HG03064 (cell line): Measurements from ENCODE around the gene PAPSS2.

Source experiments
- ATAC-seq: cut with Tn5 transposase; IDR thresholded peaks from one replicate; pipeline ENCODE4 v1.9.1; 2021; ENCODE audit warnings: low read depth; ENCODE audit not compliant: unreplicated experiment

Gene PAPSS2

DNA sequence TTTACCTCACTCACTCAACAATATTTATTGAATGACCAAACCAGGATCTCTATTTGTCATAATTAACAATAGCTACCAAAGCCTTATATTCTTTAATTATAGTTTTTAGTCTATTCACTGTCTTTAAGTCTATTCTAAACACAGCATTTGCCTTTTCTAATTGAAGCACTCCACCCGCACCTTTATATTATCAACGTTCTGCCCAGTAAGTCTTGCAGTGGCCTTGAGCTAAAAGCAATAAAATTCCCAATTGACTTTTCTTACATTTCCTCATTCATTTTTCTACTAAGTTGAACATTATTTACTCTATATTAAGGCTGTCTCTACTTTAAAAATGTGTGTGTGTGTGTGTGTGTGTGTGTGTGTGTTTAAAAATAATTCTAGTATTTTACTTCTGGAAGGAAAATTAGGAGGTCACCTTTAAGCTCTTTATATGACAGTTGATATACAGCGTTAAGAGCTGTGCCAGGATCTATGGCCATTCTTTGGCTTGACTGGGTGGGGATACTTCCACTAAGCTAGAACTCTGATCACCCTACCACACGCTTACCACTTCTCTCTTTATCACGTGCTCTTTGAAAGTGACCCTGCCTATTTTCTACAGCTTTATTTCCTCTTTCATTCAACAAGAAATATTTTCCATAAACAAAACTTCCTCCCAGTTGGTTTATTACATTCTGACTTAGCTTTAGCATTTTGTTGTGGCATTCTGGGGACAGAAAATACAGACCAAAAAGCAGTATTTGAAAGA is 8.8 kb downstream of the PAPSS2 start:
- ATAC-seq = no peak

- ATAC-seq = no peak
These were observed 10.1 kb downstream of the PAPSS2 start for GRCh38 chr10:87669752-87670151.

DNA sequence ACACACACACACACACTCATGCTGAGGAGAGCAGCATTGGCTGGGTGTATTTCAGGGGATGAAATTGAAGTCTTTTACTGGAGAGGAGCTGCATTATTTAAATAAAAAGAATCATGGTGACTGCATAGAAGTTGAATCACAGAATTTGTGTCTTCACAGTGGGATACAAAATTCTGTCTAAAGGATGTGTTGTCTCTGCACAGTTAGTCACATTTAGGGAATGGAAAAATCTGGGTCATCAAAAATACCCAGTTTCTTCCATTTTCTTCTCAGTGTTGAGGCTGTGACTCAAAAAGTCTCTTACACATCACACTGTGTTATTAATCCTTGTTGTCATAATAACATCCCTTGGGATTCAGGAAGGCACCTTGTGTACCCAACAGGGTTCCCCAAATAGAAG is 10.9 kb downstream of the PAPSS2 start:
- no peak for ATAC-seq

DNA sequence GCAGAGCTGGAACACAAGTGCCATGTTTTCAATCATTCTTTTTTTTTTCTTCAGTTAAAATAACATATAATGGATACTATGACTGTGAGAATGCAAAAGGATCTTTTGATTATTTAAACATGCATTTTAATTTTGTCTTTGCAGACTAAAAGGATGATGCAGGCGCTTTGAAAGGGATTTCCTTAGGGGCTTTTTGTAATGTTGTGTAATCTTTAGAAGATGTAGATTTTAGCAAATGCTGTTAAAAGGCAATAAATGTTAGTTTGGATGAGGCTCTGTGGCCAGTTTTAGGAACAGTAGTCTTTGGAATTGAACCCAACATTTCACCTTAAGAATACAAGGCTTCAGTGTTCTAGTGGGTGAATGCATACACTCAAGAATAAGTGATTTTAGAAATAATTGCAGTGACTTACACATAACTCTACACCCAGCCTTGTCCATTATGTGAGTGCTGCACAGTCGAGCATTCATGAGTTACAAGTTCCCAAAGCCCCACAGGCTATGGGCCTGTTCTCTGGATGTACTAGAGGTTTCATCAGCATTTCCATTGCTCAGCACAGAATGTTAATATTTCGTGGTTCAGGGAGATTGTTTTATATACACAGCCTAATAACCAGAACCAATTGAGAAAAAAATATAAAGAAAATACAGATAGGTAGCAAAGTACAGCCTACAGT is 11.6 kb downstream of the PAPSS2 start:
- ATAC-seq = no peak

DNA sequence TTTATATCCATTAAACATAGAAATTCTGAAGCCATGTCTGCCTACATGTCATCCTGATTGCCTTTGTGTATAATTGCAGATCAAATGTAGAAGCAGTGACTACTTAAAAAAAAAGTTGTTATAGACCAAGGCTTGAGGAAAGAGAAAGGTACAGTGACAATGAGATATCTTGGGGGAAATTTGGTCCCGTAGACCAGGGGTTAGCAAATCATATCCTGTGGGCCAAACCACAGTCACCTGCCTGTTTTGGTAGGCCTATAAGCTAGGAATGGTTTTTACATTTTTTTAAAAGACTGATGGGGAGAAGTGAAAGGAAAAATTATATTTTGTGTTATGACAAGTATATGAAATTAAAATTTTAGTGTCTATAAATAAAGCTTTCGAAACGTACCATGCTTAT is 12.9 kb downstream of the PAPSS2 start:
- no peak for ATAC-seq

DNA sequence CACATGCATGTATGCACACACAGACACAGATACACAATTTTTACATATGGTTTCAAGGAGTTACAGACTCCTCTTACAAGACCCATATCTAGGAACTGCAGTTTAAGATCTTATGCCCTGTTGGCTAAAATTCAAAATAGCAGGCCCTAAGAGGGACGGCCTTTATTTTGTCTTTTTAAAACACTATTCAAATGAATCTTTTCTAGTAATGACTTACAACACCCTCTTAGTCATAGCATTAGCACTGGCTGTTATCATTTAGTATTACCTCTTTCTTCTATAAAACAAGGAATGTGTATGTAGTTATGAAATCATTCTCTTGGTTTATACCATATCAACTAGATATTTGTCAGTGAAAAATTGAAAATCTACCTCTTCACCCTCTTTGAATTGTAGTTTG is 15.3 kb downstream of the PAPSS2 start:
- ATAC-seq = no peak

- ATAC-seq = no peak
These were observed 16.0 kb downstream of the PAPSS2 start for GRCh38 chr10:87675396-87676376.

- no peak for ATAC-seq
These were observed 17.9 kb downstream of the PAPSS2 start for GRCh38 chr10:87677595-87677994.

GRCh38 chr10:87678302-87678701 is 18.6 kb downstream of the PAPSS2 start:
- no peak for ATAC-seq

GRCh38 chr10:87683356-87683755 is 23.7 kb downstream of the PAPSS2 start:
- ATAC-seq = no peak

GRCh38 chr10:87684001-87684638 is 24.4 kb downstream of the PAPSS2 start:
- ATAC-seq = no peak

- ATAC-seq = no peak
These were observed 26.3 kb downstream of the PAPSS2 start for GRCh38 chr10:87685832-87686574.

- no peak for ATAC-seq
These were observed 31.9 kb downstream of the PAPSS2 start for GRCh38 chr10:87691506-87692070.

DNA sequence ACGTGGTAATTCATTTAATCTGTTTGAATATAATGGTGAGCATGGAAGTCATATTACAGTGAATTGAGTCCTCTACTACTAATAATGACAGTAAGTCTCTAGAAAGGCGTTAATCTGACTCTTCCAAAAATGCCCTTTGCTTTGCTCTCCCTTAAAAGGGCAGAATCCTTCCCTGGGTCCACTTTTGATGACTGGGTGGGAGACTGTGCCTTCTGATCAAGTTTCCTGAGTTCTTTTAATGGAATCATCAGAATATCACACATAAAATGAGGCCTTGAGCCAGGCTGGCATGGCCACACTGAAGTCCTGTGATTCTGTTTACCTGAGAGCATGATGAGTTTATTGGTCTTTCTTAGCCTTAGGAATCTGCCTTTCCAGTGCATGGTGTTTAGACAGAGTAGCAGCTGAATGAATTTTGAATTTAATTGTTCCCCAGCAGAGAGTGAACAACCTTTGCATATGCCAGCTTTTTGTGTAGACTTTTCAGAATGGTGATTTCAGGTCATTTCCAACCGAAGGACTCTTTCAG is 33.3 kb downstream of the PAPSS2 start:
- ATAC-seq = no peak

DNA sequence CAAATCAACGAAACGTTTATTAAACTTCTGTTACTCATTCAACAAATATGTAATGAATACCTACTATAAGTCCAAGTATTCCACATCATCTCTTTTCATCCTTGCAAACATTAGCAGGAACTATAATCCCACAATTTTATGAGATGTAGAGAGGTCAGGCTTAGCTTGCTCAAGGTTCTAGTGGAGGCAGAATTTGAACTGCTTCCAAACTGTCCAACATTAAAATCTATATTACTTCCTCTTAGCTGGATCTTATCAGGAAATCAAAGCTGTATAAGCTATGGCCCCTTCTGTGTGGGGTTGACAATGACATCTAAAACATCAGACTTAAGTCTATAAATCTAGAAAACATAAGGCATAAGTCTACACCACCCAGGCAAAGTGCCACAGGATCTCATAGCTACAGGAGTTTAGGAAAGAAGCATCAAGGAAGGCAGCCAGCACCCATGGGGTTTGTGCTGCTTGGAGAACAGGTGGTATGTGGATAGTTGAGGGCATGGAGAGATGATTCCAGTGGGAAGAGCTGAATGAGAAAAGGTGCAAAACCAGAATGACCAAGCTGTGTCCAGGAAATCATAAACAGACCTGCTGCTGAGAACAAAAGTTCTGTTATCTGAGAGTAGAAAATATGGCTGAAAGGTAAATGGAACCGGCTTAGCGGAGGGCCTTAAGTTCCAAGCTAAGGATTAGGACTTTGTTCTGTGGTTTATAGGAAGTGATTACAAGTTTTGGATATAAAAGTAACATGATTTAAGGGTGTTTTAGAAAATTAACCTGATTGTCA is 34.5 kb downstream of the PAPSS2 start:
- ATAC-seq = no peak

DNA sequence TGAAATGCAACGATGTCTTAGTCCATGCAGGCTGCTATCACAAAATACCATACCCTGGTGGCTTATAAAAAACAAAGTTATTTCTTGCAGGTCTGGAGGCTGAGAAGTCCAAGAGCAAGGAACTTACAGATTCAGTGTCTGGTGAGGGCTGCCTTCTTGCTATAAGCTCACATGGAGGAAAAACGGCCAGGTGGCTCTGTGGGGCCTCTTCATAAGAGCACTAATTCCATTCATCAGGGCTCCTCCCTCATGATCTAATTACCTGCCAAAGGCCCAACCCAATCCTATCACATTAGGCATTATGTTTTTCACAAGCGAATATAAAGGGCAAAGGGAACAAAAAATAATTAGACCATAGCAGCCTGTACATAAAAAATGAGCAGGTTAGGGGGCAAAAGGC is 35.4 kb downstream of the PAPSS2 start:
- no peak for ATAC-seq

DNA sequence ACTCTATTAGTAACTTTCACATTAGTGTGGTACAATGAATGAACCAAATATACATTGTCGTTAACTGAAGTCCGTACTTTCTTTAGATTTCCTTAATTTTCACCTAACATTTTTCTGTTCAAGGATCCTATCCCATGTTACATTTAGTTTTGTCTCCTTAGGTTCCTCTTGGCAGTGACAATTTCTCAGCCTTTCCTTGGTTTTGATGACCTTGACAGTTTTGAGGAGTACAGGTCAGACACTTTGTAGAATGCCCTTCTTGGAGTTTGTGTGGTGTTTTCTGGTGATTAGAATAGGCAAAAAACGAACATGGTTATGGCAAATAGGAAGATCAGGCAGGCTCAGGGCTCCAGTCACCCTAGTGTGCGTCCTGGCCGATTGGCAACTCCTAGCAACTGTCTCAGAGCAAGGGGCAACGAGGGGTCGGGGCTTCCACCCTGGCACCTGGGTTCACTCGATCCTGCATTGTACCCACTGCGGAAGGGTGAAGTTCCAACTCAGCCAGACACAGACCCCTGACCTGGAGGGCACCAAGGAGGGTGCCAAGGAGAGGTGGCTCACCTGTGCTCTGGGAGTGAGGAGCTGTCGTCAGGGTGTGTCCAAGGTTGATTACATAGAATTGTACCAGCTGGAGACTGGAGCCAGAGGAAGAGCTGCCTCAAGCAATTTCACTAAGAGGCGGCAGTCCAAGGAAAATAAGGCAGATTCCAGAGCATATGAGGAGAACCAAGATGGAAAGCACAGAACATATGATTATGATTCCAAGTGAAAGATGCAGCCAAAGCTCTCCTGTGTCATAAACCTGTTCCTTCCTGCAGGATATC is 37.5 kb downstream of the PAPSS2 start:
- ATAC-seq = no peak
